MCF 10A (cell line): ENCODE results near the gene ACBD4. TPM values are rescaled to one million over a fixed set of nuclear protein-coding genes. Genes with fewer than 3 reads are reported as not detected.
"Not testable (repeated sequence)": the region's sequence is repeated elsewhere in the genome, so short reads cannot be mapped to it uniquely, and the experiment has no call there.

Experiments used
- BruUV-seq: library from RNA; stranded (reverse); fragments of 400-500 nt; replicated peaks from 2 replicates; lab custom pipeline; 2021; lab: Mats Ljungman, UMichigan
- CTCF ChIA-PET: fragments of 300-600 bp; sonication (Branson Sonifier 250); formaldehyde crosslinking; extraction: SDS; loops from one replicate; lab custom pipeline; 2021; ENCODE audit warnings: antibody characterized with exemption, inconsistent platforms; lab: Yijun Ruan, JAX
- POLR2A ChIA-PET: fragments of 300-600, 350-650 bp; sonication (Branson Sonifier 250); formaldehyde crosslinking; extraction: SDS; loops from one replicate; lab custom pipeline; 2020; ENCODE audit warnings: antibody characterized with exemption, inconsistent platforms; lab: Yijun Ruan, JAX
- DNase-seq: peaks from one replicate; pipeline ENCODE4 v3.0.0-alpha.2; 2018; ENCODE audit not compliant: unreplicated experiment
- H3K27ac Mint-ChIP-seq: one replicate; pipeline ENCODE4 v1.8.0; 2022; ENCODE audit warnings: mild to moderate bottlenecking, low read depth, mixed read lengths; ENCODE audit not compliant: unreplicated experiment
- H3K27me3 Mint-ChIP-seq: one replicate; pipeline ENCODE4 v1.8.0; 2022; ENCODE audit warnings: mixed read lengths; ENCODE audit not compliant: insufficient read depth, unreplicated experiment
- H3K36me3 Mint-ChIP-seq: one replicate; pipeline ENCODE4 v1.8.0; 2022; ENCODE audit warnings: mild to moderate bottlenecking, moderate library complexity, mixed read lengths; ENCODE audit not compliant: insufficient read depth, unreplicated experiment
- H3K4me1 Mint-ChIP-seq: one replicate; pipeline ENCODE4 v1.8.0; 2022; ENCODE audit warnings: mixed read lengths; ENCODE audit not compliant: insufficient read depth, unreplicated experiment
- H3K4me3 Mint-ChIP-seq: one replicate; pipeline ENCODE4 v1.8.0; 2022; ENCODE audit warnings: mild to moderate bottlenecking, moderate library complexity, mixed read lengths; ENCODE audit not compliant: unreplicated experiment
- H3K9me3 Mint-ChIP-seq: one replicate; pipeline ENCODE4 v1.8.0; 2022; ENCODE audit warnings: mixed read lengths; ENCODE audit not compliant: unreplicated experiment
- intact Hi-C: fragments of 100-400 bp; cut with micrococcal nuclease; formaldehyde crosslinking; loops from 2 replicates; pipeline ENCODE4 v1.14.1; 2022
- total RNA-seq: library from RNA; stranded (reverse); gene quantifications from 2 replicates; pipeline ENCODE4 v1.2.3, GENCODE V29; 2022
- TF ChIP-seq, protein P1 (sequence below): fragments of 200-600 bp; IDR thresholded peaks from one replicate; pipeline ENCODE4 v1.8.0; 2022; ENCODE audit warnings: antibody characterized with exemption, mild to moderate bottlenecking; ENCODE audit not compliant: unreplicated experiment

ACBD4 gene
- total RNA-seq, 1 experiment from 2014 or later: 7.8 TPM

DNA sequence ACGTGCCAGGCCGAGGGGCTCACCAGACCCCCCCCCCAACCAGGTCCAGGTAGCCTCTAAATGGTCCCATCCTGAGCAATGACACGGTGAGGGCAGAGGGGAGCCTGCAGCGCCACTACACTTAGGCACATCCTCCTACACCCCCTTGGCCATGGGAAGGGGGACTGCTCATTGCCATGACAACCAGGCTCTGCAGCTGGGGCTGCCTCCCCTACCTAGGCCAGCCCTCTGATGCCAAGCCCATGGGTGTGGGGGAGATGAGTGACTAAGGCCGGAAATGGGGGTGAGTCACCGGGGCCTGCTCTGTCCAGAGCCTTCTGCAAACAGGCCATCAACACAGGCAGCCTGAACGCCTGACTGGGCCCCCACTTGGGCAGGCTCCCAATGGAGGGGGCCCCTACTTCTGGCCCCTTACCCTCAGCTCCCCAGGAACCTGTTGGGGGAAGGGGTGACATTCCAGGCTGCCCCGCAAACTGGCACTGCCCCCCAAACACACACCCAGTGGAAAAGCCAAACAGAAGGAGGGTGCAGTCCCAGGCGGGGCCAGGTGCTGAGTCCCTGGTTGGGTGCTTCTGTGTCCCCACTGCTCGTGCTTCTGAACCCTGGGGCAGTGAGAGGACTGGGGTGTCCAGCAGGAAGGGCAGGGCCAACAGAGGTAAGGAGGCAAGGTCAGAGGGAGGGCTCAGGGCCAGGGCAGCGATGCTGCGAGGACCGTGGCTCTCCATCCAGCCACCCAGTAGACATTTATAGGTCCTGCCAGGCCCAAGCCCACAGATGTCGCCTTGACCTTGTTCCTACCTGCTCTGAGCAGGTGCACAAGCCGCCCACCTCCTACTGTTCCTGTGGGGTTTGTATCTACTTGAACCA lies 11.3 kb upstream of the ACBD4 start:
- Mint-ChIP-seq H3K27ac (peak overlapping the region; percentile 91), H3K4me1 (peaks cover 42% of the 10 kb centered on the region), H3K27me3 (no peaks in the 10 kb centered on the region), H3K4me3 (peak overlapping the region; percentile 35), H3K36me3 (peaks cover 22% of the 10 kb centered on the region), H3K9me3 (no peaks in the 10 kb centered on the region)
- DNase-seq: peak; percentile 89
- intact Hi-C loops: loop anchor here (2.0 kb wide), 1 partner anchor 21 kb away; no protein-coding TSS in a partner anchor
- ChIA-PET POLR2A (interaction anchor here (0.6 to 1.3 kb wide), 14 partner anchors 8 to 413 kb away, joined by 3 to 7 read pairs (median 4); partner anchors contain the start of gene ACBD4), CTCF (interaction anchor here (0.5 to 4.1 kb wide), 10 partner anchors 9 to 246 kb away, joined by 3 to 26 read pairs (median 4); partner anchors contain the start of gene ACBD4)
- TF ChIP-seq, protein P1, sequence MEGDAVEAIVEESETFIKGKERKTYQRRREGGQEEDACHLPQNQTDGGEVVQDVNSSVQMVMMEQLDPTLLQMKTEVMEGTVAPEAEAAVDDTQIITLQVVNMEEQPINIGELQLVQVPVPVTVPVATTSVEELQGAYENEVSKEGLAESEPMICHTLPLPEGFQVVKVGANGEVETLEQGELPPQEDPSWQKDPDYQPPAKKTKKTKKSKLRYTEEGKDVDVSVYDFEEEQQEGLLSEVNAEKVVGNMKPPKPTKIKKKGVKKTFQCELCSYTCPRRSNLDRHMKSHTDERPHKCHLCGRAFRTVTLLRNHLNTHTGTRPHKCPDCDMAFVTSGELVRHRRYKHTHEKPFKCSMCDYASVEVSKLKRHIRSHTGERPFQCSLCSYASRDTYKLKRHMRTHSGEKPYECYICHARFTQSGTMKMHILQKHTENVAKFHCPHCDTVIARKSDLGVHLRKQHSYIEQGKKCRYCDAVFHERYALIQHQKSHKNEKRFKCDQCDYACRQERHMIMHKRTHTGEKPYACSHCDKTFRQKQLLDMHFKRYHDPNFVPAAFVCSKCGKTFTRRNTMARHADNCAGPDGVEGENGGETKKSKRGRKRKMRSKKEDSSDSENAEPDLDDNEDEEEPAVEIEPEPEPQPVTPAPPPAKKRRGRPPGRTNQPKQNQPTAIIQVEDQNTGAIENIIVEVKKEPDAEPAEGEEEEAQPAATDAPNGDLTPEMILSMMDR: no peak
- TSS peak; percentile 55 for BruUV-seq

DNA sequence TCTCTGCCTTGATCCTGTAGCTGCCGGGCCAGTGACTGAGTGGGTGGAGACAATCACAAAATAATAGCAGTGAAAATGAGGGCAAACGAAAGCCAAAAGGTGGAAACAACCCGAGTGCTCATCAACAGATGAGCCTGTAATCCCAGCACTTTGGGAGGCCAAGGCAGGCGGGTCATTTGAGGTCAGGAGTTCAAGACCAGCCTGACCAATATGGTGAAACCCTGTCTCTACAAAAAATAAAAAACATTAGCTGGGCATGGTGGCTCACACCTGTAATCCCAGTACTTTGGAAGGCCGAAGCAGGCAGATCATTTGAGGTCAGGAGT lies 10.7 kb upstream of the ACBD4 start:
- peaks cover 43% of the 10 kb centered on the region for H3K4me1 Mint-ChIP-seq
- not testable (repeated sequence) for BruUV-seq, H3K4me3 Mint-ChIP-seq, H3K9me3 Mint-ChIP-seq, H3K27me3 Mint-ChIP-seq, DNase-seq
- ChIA-PET POLR2A (interaction anchor here (0.6 to 1.3 kb wide), 6 partner anchors 8 to 413 kb away, joined by 3 to 7 read pairs (median 4); partner anchors contain the start of gene ACBD4), CTCF (interaction anchor here (0.7 to 4.1 kb wide), 4 partner anchors 11 to 57 kb away, joined by 3 to 26 read pairs (median 4); partner anchors contain the start of gene ACBD4)
- H3K36me3 Mint-ChIP-seq: peaks cover 19% of the 10 kb centered on the region
- peak overlapping the region; percentile 91 for H3K27ac Mint-ChIP-seq
- intact Hi-C loops: loop anchor here (2.0 kb wide), 1 partner anchor 22 kb away; no protein-coding TSS in a partner anchor

DNA sequence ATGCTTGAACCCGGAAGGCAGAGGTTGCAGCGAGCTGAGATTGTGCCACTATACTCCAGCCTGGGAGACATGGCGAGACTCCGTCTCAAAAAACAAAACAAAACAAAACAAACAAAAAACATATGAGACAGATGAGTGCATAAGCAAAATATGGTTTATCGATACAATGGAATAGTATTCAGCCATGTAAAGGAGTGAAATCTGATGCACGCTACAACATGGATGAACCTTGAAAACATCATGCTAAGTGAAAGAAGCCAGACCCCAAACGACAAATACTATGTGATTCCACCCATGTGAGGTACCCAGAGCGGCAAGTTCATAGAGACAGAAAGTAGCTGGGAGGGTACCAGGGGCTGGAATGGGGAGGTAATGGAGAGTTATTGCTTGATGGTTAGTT lies 10.0 kb upstream of the ACBD4 start:
- Mint-ChIP-seq H3K36me3 (peaks cover 16% of the 10 kb centered on the region), H3K4me3 (no peak overlapping the region), H3K9me3 (no peaks in the 10 kb centered on the region), H3K27me3 (no peaks in the 10 kb centered on the region), H3K27ac (peak overlapping the region; percentile 91), H3K4me1 (peaks cover 50% of the 10 kb centered on the region)
- intact Hi-C loops: loop anchor here (2.0 kb wide), 1 partner anchor 23 kb away; no protein-coding TSS in a partner anchor
- CTCF ChIA-PET: interaction anchor here (0.6 to 4.1 kb wide), 4 partner anchors 10 to 72 kb away, joined by 3 to 26 read pairs (median 4); partner anchors contain the start of gene ACBD4
- POLR2A ChIA-PET: interaction anchor here (0.6 kb wide), 3 partner anchors 46 to 216 kb away, joined by 3 to 4 read pairs (median 4); no protein-coding TSS in a partner anchor
- no TSS peak for BruUV-seq
- TF ChIP-seq, protein P1: no peak
- DNase-seq: no peak

DNA sequence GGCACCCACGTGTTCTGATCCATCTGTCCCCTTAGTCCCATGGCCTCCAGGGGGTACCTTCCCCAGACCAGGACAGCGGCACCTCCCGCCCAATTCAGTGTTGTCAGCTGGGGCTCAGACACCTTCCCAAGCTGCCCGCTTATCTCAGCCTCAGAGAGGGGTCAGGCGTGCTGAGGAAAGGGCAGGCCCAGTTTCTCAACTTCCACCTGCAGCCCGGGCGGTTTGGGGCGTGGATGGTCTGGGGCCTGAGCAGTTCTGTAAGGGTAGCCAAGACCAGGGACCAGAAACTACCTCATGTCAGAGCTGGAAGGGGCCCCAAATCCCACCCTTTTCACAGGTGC lies 8.3 kb upstream of the ACBD4 start:
- CTCF ChIA-PET: interaction anchor here (0.7 to 4.1 kb wide), 11 partner anchors 8 to 166 kb away, joined by 3 to 26 read pairs (median 4); partner anchors contain the start of gene ACBD4
- no TSS peak for BruUV-seq
- POLR2A ChIA-PET: interaction anchor here (0.7 to 3.5 kb wide), 12 partner anchors 9 to 301 kb away, joined by 3 to 14 read pairs (median 7); partner anchors contain the start of genes HEXIM1, HEXIM2 and NMT1
- Mint-ChIP-seq H3K4me1 (peaks cover 55% of the 10 kb centered on the region), H3K4me3 (peak overlapping the region; percentile 63), H3K27me3 (no peaks in the 10 kb centered on the region), H3K9me3 (no peaks in the 10 kb centered on the region), H3K27ac (peak overlapping the region; percentile 47), H3K36me3 (peaks cover 17% of the 10 kb centered on the region)
- DNase-seq: no peak
- intact Hi-C loops: no loop called here
- TF ChIP-seq, protein P1: no peak
